ENCODE measurements around the gene MAPK13.

- TF ChIP-seq EZH2phosphoT487 (IDR thresholded peaks at IDR 0.05; ENCODE audit: insufficient read depth, low read depth) (no peak), EZH2 (IDR thresholded peaks at IDR 0.05; ENCODE audit: insufficient read depth, poor library complexity, severe bottlenecking) (no peak)
Observed at GRCh38 chr6:36154286-36154685, 24.0 kb downstream of the MAPK13 start.
